AG04450 (cell line): Measurements from ENCODE around the gene GPHN. TPM values are rescaled to one million over a fixed set of nuclear protein-coding genes. Genes with fewer than 3 reads are reported as not detected.

Experiments
- CTCF ChIA-PET: fragments of 300-600, 350-600 bp; formaldehyde crosslinking; extraction: SDS; loops from one replicate; lab custom pipeline; 2022; ENCODE audit warnings: antibody characterized with exemption, inconsistent platforms; lab: Charles Lee
- POLR2A ChIA-PET: fragments of 350-600 bp; formaldehyde crosslinking; extraction: SDS; loops from one replicate; lab custom pipeline; 2021; ENCODE audit warnings: antibody characterized with exemption, inconsistent platforms; lab: Yijun Ruan, JAX
- DNase-seq: peaks from one replicate; pipeline ENCODE4 v3.0.0-alpha.2; 2011; ENCODE audit warnings: low read depth, low spot score
- H3K27ac ChIP-seq: one replicate; pipeline ENCODE4 v1.5.1; 2012; ENCODE audit warnings: low read depth, low read length, control low read depth
- H3K27me3 ChIP-seq: one replicate; pipeline ENCODE4 v1.6.0; 2012; ENCODE audit warnings: low read length; ENCODE audit not compliant: control insufficient read depth, insufficient read depth
- H3K4me3 ChIP-seq: 2 replicates; pipeline ENCODE4 v1.5.1; 2011; ENCODE audit warnings: mild to moderate bottlenecking, low read depth, low read length, control low read depth
- H3K9me3 ChIP-seq: 2 replicates; pipeline ENCODE4 v1.5.1; 2012; ENCODE audit warnings: low read length; ENCODE audit not compliant: control insufficient read depth, insufficient read depth
- polyA plus RNA-seq: library from polyadenylated mRNA; depleted of rRNA; stranded (reverse); fragments of >200 nt; gene quantifications from 2 replicates; pipeline ENCODE4 v1.2.3, GENCODE V29; 2011
- TF ChIP-seq, protein P1 (sequence below): IDR thresholded peaks from 2 replicates; pipeline ENCODE4 v1.5.1; 2011; ENCODE audit warnings: low read depth, low read length, control low read depth, inconsistent platforms

The GPHN gene
- polyA plus RNA-seq, 1 experiment, result 7.7 TPM

DNA sequence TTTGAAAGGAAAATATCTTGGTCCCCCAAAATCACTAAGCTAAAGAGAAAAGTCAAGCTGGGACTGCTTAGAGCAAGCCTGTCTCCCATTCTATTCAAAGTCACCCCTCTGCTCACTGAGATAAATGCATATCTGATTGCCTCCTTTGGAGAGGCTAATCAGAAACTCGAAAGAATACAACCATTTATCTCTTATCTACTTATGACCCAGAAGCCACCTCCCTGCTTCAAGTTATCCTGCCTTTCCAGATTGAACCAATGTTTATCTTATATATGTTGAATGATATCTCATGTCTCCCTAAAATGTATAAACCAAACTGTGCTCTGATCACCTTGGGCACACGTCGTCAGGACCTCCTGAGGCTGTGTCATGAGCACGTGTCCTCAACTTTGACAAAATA, 36.4 kb upstream of the GPHN start:
- DNase-seq, result no peak
- Histone ChIP-seq H3K27me3 (no peaks in the 10 kb centered on the region), H3K9me3 (no peaks in the 10 kb centered on the region), H3K4me3 (no peak overlapping the region), H3K27ac (no peak overlapping the region)
- ChIA-PET CTCF (no interaction called here), POLR2A (no interaction called here)
- TF ChIP-seq, protein P1, sequence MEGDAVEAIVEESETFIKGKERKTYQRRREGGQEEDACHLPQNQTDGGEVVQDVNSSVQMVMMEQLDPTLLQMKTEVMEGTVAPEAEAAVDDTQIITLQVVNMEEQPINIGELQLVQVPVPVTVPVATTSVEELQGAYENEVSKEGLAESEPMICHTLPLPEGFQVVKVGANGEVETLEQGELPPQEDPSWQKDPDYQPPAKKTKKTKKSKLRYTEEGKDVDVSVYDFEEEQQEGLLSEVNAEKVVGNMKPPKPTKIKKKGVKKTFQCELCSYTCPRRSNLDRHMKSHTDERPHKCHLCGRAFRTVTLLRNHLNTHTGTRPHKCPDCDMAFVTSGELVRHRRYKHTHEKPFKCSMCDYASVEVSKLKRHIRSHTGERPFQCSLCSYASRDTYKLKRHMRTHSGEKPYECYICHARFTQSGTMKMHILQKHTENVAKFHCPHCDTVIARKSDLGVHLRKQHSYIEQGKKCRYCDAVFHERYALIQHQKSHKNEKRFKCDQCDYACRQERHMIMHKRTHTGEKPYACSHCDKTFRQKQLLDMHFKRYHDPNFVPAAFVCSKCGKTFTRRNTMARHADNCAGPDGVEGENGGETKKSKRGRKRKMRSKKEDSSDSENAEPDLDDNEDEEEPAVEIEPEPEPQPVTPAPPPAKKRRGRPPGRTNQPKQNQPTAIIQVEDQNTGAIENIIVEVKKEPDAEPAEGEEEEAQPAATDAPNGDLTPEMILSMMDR, result no peak

DNA sequence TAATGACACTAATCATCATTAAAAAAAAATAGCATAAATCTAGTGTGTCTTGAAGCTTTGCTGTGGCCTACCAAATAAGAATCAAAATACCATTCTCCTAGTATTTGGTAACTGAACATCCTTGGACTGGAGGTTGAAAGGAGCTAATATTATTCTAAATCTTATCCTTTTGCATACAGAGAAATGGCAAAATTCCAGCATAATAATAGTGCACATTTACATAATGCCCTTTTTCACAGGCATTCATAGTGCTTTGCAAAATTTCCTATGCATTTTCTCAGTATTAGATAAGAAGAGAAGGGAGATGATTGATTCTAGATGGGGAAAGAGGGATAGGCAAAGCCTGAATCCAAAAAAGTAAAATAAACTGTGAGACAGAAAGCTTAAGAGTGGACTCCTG, 35.7 kb upstream of the GPHN start:
- Histone ChIP-seq H3K9me3 (no peaks in the 10 kb centered on the region), H3K27ac (no peak overlapping the region), H3K27me3 (no peaks in the 10 kb centered on the region), H3K4me3 (no peak overlapping the region)
- CTCF ChIA-PET, result no interaction called here
- TF ChIP-seq, protein P1, result no peak
- no peak for DNase-seq
- POLR2A ChIA-PET, result no interaction called here

DNA sequence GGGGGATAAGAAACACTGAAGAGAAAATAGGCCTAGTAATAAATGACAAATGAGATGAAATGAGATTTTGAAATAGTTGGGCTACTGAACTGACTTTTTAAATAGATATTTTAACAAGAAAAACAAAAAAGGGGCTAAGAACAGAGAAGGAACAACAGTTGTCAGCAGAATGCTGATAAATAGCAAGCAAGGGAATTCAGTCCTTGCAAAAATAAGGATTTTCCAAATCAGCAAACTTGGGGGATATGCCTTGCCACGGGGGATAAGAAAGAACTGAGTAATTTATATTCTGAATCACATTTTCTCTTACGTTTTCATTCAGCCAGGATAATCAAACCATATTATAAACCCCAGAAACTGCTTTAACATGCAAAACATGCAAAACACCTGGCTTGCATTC, 34.7 kb upstream of the GPHN start:
- no peaks in the 10 kb centered on the region for H3K27me3 ChIP-seq
- ChIA-PET CTCF (no interaction called here), POLR2A (no interaction called here)
- TF ChIP-seq, protein P1, result no peak
- no peak overlapping the region for H3K4me3 ChIP-seq
- DNase-seq, result no peak
- no peaks in the 10 kb centered on the region for H3K9me3 ChIP-seq
- no peak overlapping the region for H3K27ac ChIP-seq

DNA sequence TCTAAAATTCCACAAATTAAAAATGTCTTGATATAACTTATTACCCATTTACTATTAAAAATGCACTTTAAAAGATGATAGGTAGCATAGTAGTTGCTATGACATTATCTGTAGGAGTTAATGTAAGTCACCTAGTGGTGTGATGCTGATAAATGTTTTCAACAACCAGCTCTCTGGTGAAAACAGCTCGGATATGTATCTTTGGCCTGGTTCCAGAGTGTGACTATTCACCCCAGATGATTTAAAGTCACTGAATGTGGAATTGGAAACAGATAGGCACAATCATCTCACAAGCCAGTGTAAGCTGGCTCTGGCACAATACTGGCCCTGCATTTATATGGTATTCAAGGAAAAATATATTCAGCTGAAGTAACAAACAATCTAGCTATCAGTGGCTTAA, 31.0 kb upstream of the GPHN start:
- Histone ChIP-seq H3K9me3 (no peaks in the 10 kb centered on the region), H3K27ac (no peak overlapping the region), H3K27me3 (no peaks in the 10 kb centered on the region), H3K4me3 (no peak overlapping the region)
- ChIA-PET POLR2A (no interaction called here), CTCF (interaction anchor here (1.2 kb wide), 1 partner anchor 18 kb away, joined by 3 read pairs; no protein-coding TSS in a partner anchor)
- DNase-seq, result no peak
- TF ChIP-seq, protein P1, result no peak

DNA sequence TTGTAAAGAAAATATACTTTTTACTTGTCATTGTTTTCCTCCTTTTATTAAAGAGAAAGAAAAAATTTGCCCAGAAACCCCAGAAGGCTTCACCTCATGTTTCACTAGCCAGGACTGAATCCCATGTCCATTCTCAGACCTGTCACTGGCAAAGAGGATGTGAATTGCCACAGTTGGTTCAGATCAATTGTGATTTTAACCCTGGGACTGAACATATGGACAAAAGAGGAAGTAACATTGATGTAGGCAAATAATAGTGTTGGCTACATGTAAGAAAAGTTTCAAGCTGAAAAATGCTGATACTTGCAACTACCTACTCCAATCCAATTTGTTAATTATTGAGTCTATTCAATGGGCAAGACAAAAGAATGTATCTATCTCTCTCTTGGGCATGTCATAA, 30.4 kb upstream of the GPHN start:
- TF ChIP-seq, protein P1, result no peak
- no peak overlapping the region for H3K27ac ChIP-seq
- no peaks in the 10 kb centered on the region for H3K27me3 ChIP-seq
- ChIA-PET POLR2A (no interaction called here), CTCF (no interaction called here)
- no peaks in the 10 kb centered on the region for H3K9me3 ChIP-seq
- H3K4me3 ChIP-seq, result no peak overlapping the region
- no peak for DNase-seq
